ENCODE results near the gene MCF2L.

Gene MCF2L

GRCh38 chr13:113138792-113139551 is 170.0 kb downstream of the MCF2L start:
- DNase-seq, result no peak

- DNase-seq, result no peak
These were observed 170.6 kb downstream of the MCF2L start for GRCh38 chr13:113139577-113139976.

GRCh38 chr13:113140677-113141600 is 171.9 kb downstream of the MCF2L start:
- DNase-seq, result no peak

- DNase-seq, result no peak
These were observed 172.6 kb downstream of the MCF2L start for GRCh38 chr13:113141601-113141970.

- no peak for DNase-seq
These were observed 173.9 kb downstream of the MCF2L start for GRCh38 chr13:113142876-113143275.

- no peak for DNase-seq
These were observed 174.6 kb downstream of the MCF2L start for GRCh38 chr13:113143466-113144254.

GRCh38 chr13:113144255-113144629 is 175.2 kb downstream of the MCF2L start:
- no peak for DNase-seq

GRCh38 chr13:113145496-113145895 is 176.5 kb downstream of the MCF2L start:
- no peak for DNase-seq

- DNase-seq, result no peak
These were observed 177.0 kb downstream of the MCF2L start for GRCh38 chr13:113145911-113146598.

GRCh38 chr13:113146750-113147149 is 177.7 kb downstream of the MCF2L start:
- DNase-seq, result no peak

- DNase-seq, result no peak
These were observed 178.2 kb downstream of the MCF2L start for GRCh38 chr13:113147206-113147605.

- DNase-seq, result no peak
These were observed 179.4 kb downstream of the MCF2L start for GRCh38 chr13:113148407-113148806.

- no peak for DNase-seq
These were observed 180.0 kb downstream of the MCF2L start for GRCh38 chr13:113148940-113149503.
